ENCODE data around the gene GALNT2. TPM values are rescaled to one million over a fixed set of nuclear protein-coding genes. Genes with fewer than 3 reads are reported as not detected.

GALNT2 gene
- total RNA-seq, 3 donors from 2014 or later: 29.5 to 59.1 (median 55.2) TPM

DNA sequence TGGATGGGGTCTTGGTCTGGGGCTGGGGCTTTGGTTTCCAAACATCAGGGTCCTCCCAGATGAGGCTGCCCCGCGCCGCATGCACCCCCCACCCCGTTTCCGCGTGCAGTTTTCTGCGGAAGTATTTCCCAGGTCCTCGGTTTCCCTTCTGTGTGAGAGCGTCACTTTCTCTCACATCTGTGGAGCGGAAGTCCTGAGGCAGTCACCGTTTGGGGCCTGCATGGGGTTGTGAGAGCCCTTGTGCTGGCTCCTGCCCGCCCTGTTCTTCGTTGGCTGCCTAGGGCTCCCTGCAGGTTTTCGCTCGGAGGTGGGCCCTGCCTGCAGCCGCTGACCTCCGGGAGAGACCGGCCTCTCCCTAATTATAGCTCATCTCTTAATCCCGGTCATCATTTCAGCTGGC is 88.0 kb downstream of the GALNT2 start:
- H3K36me3 ChIP-seq (ENCODE audit: low read depth): no peaks in the 10 kb centered on the region
- DNase-seq (no peak), ATAC-seq (no peak)
- intact Hi-C loops (cut with DNase I, micrococcal nuclease): no loop called here
- H3K4me1 ChIP-seq (ENCODE audit: low read depth): peaks cover 20% of the 10 kb centered on the region
- no peaks in the 10 kb centered on the region for H3K9me3 ChIP-seq
- no peak for TF ChIP-seq CTCF (IDR thresholded peaks at IDR 0.05)
- no peak overlapping the region for H3K4me3 ChIP-seq

DNA sequence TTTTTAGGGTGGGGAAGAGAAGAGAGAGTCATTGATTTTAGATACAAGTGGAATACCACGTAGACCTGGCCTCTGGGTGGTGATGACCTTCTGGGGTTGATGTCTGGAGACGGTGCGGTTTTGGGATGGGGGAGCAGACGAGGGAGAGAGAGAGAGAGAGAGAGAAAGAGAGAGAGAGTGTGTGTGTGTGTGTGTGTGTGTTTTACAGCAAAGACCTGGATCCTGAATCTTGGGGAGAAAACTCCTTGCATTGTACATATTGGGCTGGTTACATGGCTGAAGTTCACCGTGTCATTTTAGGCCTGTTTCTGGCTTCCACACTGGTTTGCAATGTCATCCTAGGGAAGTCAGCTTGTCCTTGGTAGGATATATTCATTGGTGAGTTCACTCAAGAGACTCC is 89.0 kb downstream of the GALNT2 start:
- intact Hi-C loops (cut with DNase I, micrococcal nuclease): no loop called here
- DNase-seq (no peak), ATAC-seq (no peak)
- no peak overlapping the region for H3K4me3 ChIP-seq
- TF ChIP-seq CTCF (IDR thresholded peaks at IDR 0.05): no peak
- no peaks in the 10 kb centered on the region for H3K36me3 ChIP-seq (ENCODE audit: low read depth)
- H3K9me3 ChIP-seq: no peaks in the 10 kb centered on the region
- H3K4me1 ChIP-seq (ENCODE audit: low read depth): peaks cover 20% of the 10 kb centered on the region

- no peak for TF ChIP-seq CTCF (IDR thresholded peaks at IDR 0.05)
- DNase-seq (no peak), ATAC-seq (no peak)
- H3K9me3 ChIP-seq: no peaks in the 10 kb centered on the region
- H3K4me3 ChIP-seq: no peak overlapping the region
- no peaks in the 10 kb centered on the region for H3K36me3 ChIP-seq (ENCODE audit: low read depth)
- H3K4me1 ChIP-seq (ENCODE audit: low read depth): peaks cover 20% of the 10 kb centered on the region
- intact Hi-C loops (cut with DNase I, micrococcal nuclease): no loop called here
Measured at GRCh38 chr1:230156536-230156935, 89.5 kb downstream of the GALNT2 start.

GRCh38 chr1:230157420-230158390 is 90.7 kb downstream of the GALNT2 start:
- ATAC-seq (peak; percentile 41), DNase-seq (no peak)
- Histone ChIP-seq H3K4me1 (ENCODE audit: low read depth) (peaks cover 20% of the 10 kb centered on the region), H3K36me3 (ENCODE audit: low read depth) (no peaks in the 10 kb centered on the region), H3K9me3 (no peaks in the 10 kb centered on the region), H3K4me3 (no peak overlapping the region)
- no peak for TF ChIP-seq CTCF (IDR thresholded peaks at IDR 0.05)
- intact Hi-C loops (cut with DNase I, micrococcal nuclease): no loop called here

DNA sequence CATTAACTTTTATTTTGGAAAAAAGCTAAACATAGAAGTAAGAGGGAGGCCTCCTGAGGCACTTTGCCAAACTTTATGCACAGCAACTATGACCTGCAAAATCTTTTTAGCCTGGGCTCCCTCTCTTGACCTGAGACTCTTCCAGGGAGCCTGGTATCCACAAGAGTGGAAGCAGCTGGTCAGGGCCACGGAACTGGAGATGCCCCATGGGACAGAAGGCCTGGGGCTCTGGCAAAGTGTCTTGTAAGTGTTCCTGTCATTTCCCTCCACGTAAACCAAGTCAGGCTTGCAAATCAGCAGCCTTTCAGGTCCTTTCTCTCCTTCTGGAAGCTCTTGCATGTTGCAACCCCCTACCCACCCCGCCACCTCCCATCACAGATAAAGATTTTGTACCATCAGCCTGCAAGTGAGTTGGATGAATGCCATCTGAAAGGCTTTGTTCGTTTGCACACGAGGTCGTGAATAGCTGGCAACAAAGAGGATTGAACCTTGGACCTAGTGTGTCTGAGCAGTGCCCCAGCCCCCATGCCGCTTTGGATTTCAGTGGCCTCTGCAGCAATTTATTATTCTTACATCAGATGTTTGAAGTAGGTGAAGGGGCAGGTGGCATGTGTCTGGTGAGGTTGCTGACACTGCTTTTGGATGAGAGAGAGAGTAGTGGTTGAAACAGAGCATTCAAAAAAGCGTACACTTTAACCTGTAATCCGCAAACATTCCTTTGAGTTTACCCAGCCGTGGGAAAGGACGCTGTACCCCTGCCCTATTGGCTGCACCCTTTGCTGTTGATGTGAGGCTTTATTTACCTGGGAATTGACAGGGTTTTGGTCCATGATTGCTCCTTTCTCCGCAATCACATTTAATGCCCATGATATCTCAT is 91.6 kb downstream of the GALNT2 start:
- Histone ChIP-seq H3K4me3 (no peak overlapping the region), H3K9me3 (no peaks in the 10 kb centered on the region), H3K4me1 (ENCODE audit: low read depth) (peaks cover 18% of the 10 kb centered on the region), H3K36me3 (ENCODE audit: low read depth) (no peaks in the 10 kb centered on the region)
- DNase-seq (no peak), ATAC-seq (peak; percentile 66)
- intact Hi-C loops (cut with DNase I, micrococcal nuclease): no loop called here
- no peak for TF ChIP-seq CTCF (IDR thresholded peaks at IDR 0.05)

All from mucosa of descending colon (tissue), 3 donors.